Small intestine (tissue), 7 donors: Measurements from ENCODE around the gene SLAMF6. TPM values are rescaled to one million over a fixed set of nuclear protein-coding genes. Genes with fewer than 3 reads are reported as not detected.
"Not testable (repeated sequence)": the region's sequence is repeated elsewhere in the genome, so short reads cannot be mapped to it uniquely, and the experiment has no call there.

Source experiments
- DNase-seq, 2 donors: peaks; one replicate each; pipeline versions ENCODE4 v3.0.0 to v3.0.0-alpha.2; 2013
- FAIRE-seq: peaks from 2 replicates; lab custom pipeline; 2012; peaks lifted over from hg19 to GRCh38; lab: Jason Lieb, UNC
- H3K27ac ChIP-seq, 3 donors: one replicate each; pipeline ENCODE4 v1.5.1; 2013; ENCODE audit warnings: low read length in 2 of 3, mild to moderate bottlenecking in 2 of 3, control low read depth in 1 of 3, inconsistent platforms in 1 of 3, low read depth in 1 of 3, moderate library complexity in 1 of 3
- H3K27me3 ChIP-seq, 3 donors: one replicate each; pipeline ENCODE4 v1.6.1; 2013; ENCODE audit warnings: low read length in 3 of 3, inconsistent platforms in 1 of 3; ENCODE audit not compliant: control insufficient read depth in 3 of 3, insufficient read depth in 3 of 3
- H3K36me3 ChIP-seq, 3 donors: one replicate each; pipeline ENCODE4 v1.6.1; 2013; ENCODE audit warnings: low read length in 3 of 3, inconsistent platforms in 1 of 3, low read depth in 1 of 3, mild to moderate bottlenecking in 1 of 3, moderate library complexity in 1 of 3; ENCODE audit not compliant: control insufficient read depth in 3 of 3, insufficient read depth in 2 of 3
- H3K4me1 ChIP-seq, 3 donors: one replicate each; pipeline ENCODE4 v1.6.1; 2013; ENCODE audit warnings: low read length in 2 of 3, inconsistent platforms in 1 of 3, low read depth in 1 of 3, mild to moderate bottlenecking in 1 of 3, moderate library complexity in 1 of 3; ENCODE audit not compliant: control insufficient read depth in 3 of 3, insufficient read depth in 2 of 3
- H3K4me3 ChIP-seq, 3 donors: one replicate each; pipeline ENCODE4 v1.5.1; 2013; ENCODE audit warnings: low read length in 3 of 3, control low read depth in 1 of 3, inconsistent platforms in 1 of 3, low read depth in 1 of 3, mild to moderate bottlenecking in 1 of 3, moderate library complexity in 1 of 3
- H3K9me3 ChIP-seq, 2 donors: one replicate each; pipeline ENCODE4 v1.6.1; 2013; ENCODE audit warnings: low read depth in 1 of 2, low read length in 1 of 2; ENCODE audit not compliant: control insufficient read depth in 2 of 2, insufficient read depth in 1 of 2
- WGBS, 3 donors: extraction: QIAGEN DNeasy Blood & Tissue Kit; methylation state at CpG; one replicate each; pipeline ENCODE4 v1.1.7; 2013; 5-methylcytosine and 5-hydroxymethylcytosine counted together
- polyA plus RNA-seq, 4 donors: library from polyadenylated mRNA; stranded (reverse) in 3 of 4; unstranded in 1 of 4; fragments of 200-250 nt in 3 of 4; fragments of 120-200 nt in 1 of 4; gene quantifications; one replicate each; pipeline versions ENCODE4 v1.2.1 to v1.2.3, GENCODE V29; 2013
- donor health status: healthy with polysubstance abuse.
- donor health status: control.
- donor health status: control.
- donor health status: Bipolar disorder and iron deficiency.
- donor health status: healthy.

The SLAMF6 gene
- polyA plus RNA-seq, 4 donors: 0.22 to 1.6 (median 1.1) TPM

DNA sequence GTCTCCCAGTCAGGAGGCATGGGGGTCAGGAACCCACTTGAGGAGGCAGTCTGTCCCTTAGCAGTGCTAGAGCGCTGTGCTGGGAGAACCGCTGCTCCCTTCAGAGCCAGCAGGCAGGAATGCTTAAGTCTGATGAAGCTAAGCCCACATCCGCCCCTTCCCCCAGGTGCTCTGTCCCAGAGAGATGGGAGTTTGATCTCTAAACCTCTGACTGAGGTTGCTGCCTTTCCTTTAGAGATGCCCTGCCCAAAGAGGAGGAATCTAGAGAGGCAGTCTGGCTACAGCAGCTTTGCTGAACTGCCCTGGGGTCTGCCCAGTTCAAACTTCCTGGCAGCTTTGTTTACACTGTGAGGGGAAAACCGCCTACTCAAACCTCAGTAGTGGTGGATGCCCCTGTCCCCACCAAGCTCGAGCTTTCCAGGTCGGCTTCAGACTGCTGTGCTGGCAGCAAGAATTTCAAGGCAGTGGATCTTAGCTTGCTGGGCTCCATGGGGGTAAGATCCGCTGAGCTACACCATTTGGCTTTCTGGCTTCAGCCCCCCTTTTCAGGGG, 6.4 kb upstream of the SLAMF6 start:
- FAIRE-seq, H3K27me3 ChIP-seq, H3K4me3 ChIP-seq, H3K27ac ChIP-seq, DNase-seq, H3K36me3 ChIP-seq, H3K4me1 ChIP-seq: not testable (repeated sequence)
- WGBS, 3 donors: 75 to 93% (median 83%) methylated on average over 7 of the region's 7 CpGs
- peaks cover 0 to 18% of the 10 kb centered on the region in 2 donors for H3K9me3 ChIP-seq

DNA sequence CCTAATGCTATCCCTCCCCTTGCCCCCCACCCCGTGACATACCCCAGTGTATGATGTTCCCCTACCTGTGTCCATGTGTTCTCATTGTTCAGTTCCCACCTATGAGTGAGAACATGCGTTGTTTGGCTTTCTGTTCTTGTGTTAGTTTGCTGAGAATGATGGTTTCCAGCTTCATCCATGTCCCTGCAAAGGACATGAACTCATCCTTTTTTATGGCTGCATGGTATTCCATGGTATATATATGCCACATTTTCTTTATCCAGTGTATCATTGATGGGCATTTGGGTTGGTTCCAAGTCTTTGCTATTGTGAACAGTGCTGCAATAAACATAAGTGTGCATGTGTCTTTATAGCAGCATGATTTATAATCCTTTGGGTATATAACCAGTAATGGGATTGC, 734 bp upstream of the SLAMF6 start:
- not testable (repeated sequence) for H3K36me3 ChIP-seq, H3K4me1 ChIP-seq, DNase-seq, H3K9me3 ChIP-seq, FAIRE-seq, H3K27ac ChIP-seq, H3K4me3 ChIP-seq, H3K27me3 ChIP-seq
- WGBS, 3 donors: 84 to 92% (median 91%) methylated on average over 2 of the region's 2 CpGs

DNA sequence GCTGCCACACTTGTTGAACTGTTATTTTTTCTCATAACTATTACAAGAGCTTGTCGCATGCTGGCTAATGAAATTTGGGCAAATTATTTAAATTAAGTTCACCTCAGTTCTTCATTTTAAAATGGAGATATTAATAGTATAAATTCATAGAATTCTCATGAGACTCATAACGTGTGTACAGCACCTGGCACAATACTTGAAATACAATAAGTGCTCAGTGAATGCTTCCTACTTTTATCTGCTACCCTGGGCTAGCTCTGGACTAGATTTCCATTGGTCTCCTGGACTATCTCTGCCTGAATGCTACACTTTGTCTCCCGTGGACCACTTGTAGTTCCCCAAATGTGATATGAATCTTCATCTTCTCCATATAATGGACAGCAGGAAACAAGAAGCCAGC, 919 bp downstream of the SLAMF6 start:
- WGBS, 3 donors: 50 to 69% (median 56%) methylated on average over 3 of the region's 3 CpGs
- H3K27me3 ChIP-seq: no peaks in the 10 kb centered on the region
- DNase-seq (no peak), FAIRE-seq (no peak)
- no peaks in the 10 kb centered on the region for H3K4me1 ChIP-seq
- no peaks in the 10 kb centered on the region for H3K9me3 ChIP-seq
- H3K36me3 ChIP-seq: peaks cover 0 to 2% (median 0%) of the 10 kb centered on the region in 3 donors
- H3K27ac ChIP-seq: peak overlapping the region in 1 of 3 donors; percentile 90
- peak overlapping the region in 2 of 3 donors; percentile 27 to 32 for H3K4me3 ChIP-seq

DNA sequence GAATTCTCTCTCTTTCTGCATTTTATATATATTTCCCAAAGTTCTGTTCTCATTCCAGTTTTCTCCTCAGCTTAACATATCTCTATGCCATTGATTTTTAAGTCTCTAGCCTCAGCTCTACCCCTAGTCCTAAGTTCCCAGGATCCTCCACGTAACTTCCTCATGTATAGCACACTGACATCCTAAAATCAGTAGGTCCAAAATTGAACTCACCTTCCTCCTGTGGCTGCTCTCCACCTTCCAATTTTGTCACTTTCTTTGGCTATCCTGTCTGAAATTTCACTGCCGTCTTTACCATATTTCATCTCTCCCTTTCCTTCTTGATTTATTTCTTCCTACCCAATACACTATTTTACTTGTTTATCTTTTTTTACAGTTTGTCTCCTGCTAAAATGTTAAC, 1.5 kb downstream of the SLAMF6 start:
- no peak for DNase-seq
- Histone ChIP-seq H3K36me3 (peaks cover 0 to 2% (median 0%) of the 10 kb centered on the region in 3 donors), H3K4me1 (no peaks in the 10 kb centered on the region), H3K27me3 (no peaks in the 10 kb centered on the region), H3K4me3 (peak overlapping the region in 1 of 3 donors; percentile 11), H3K9me3 (no peaks in the 10 kb centered on the region), H3K27ac (peak overlapping the region in 1 of 3 donors; percentile 48)
- WGBS, 3 donors: 73 to 92% (median 81%) methylated on average over 2 of the region's 2 CpGs
- FAIRE-seq: no peak

DNA sequence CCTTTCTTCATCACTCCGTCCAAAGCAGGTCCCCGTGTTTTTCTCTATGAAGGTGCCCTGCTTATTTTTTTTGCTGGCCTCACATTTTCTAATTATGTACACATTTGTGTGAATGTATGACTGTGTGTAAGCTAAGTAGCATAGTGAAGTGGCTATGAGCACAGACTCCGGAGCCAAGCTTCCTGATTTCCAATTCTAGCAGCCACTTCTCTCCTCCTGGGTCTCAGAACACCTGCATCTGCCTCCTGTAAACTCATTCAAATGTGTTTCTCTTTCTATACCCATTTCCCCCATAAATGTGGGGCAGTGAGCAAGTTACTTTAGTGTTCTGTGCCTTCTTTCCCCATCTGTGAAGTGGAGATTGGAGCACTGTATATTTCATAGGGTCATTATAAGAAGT, 2.1 kb downstream of the SLAMF6 start:
- H3K4me1 ChIP-seq: no peaks in the 10 kb centered on the region
- H3K9me3 ChIP-seq: no peaks in the 10 kb centered on the region
- peaks cover 0 to 2% (median 0%) of the 10 kb centered on the region in 3 donors for H3K36me3 ChIP-seq
- H3K27ac ChIP-seq: peak overlapping the region in 2 of 3 donors; percentile 15 to 73
- FAIRE-seq: no peak
- H3K27me3 ChIP-seq: no peaks in the 10 kb centered on the region
- WGBS, 3 donors: 44 to 60% (median 56%) methylated on average over 3 of the region's 3 CpGs
- H3K4me3 ChIP-seq: peak overlapping the region in 1 of 3 donors; percentile 17
- no peak for DNase-seq

DNA sequence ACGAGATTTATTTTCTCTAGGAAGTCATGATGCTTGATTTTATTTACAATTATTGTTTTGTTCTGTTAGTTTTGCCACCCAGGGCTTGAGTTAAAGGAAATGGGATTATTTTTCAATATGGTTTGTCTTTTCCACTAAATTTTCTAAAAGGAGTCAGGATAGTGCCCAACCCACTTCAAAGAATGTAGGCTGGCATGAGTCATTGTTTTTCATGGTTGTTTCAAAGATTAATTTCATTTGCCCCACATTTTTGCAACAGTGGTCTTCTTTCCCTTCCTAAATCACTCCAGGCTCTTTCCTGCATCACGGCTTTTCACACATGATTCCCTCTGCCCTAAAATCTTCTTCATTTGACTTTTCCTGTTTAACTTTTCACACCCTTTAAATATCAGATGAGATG, 2.5 kb downstream of the SLAMF6 start:
- no peak for FAIRE-seq
- Histone ChIP-seq H3K4me1 (no peaks in the 10 kb centered on the region), H3K9me3 (no peaks in the 10 kb centered on the region), H3K4me3 (peak overlapping the region in 1 of 3 donors; percentile 13), H3K27ac (peak overlapping the region in 2 of 3 donors; percentile 15 to 73), H3K27me3 (no peaks in the 10 kb centered on the region), H3K36me3 (peaks cover 0 to 2% (median 0%) of the 10 kb centered on the region in 3 donors)
- WGBS, 3 donors: 34 to 47% (median 36%) methylated on average over 2 of the region's 2 CpGs
- DNase-seq: no peak

DNA sequence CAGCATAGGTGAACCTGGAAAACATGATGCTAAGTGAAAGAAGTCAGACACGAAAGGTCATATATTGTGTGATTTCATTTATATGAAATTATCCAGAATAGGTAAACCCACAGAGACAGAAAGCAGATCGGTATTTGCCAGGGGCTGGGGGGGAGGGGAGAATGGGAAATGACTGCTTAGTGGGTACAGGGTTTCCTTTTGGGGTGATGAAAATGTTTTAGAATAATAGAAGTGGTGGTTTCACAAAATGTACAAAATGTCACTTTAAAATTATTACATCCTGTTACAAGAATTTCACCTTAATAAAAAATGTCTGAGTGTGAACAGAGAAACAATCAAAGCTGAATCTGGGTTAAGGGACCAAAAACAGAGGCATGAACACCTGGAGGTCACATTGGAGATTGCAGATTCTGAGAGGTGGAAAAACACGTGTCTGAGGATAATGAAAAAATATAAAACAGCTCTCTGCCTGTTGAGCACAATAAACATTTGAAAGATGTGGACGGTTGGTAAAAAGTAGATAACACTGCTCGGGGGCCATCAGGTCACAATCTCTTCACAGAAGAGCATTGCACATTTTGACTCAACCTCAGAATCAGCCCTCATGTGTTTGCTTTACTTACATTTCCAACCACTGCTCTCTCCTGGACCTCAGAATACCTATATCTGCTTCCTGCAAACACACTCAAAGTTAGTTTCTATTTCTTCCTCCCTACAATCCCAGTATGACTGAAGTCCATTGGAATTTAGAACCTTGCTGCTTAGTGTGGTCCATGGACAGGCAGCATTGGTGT, 3.2 kb downstream of the SLAMF6 start:
- H3K4me1 ChIP-seq: no peaks in the 10 kb centered on the region
- H3K36me3 ChIP-seq: peaks cover 0 to 2% (median 0%) of the 10 kb centered on the region in 3 donors
- DNase-seq: peak; percentile 72 to 77
- no peaks in the 10 kb centered on the region for H3K9me3 ChIP-seq
- peak overlapping the region in 2 of 3 donors; percentile 73 to 79 for H3K27ac ChIP-seq
- no peak for FAIRE-seq
- H3K27me3 ChIP-seq: no peaks in the 10 kb centered on the region
- no peak overlapping the region for H3K4me3 ChIP-seq
- WGBS, 3 donors: 26 to 30% (median 30%) methylated on average over 5 of the region's 5 CpGs

DNA sequence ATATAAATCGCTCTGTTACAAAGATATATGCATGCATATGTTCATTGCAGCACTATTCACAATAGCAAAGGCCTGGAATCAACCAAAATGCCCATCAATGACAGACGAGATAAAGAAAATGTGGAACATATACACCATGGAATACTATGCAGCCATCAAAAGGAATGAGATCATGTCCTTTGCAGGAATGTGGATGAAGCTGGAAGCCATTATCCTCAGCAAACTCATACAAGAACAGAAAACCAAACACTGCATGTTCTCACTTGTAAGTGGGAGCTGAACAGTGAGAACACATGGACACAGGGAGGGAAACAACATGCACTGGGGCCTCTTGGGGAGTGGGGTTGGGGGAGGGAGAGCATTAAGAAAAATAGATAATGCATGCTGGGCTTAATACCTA, 5.5 kb downstream of the SLAMF6 start:
- H3K4me3 ChIP-seq, H3K36me3 ChIP-seq, H3K4me1 ChIP-seq, FAIRE-seq, DNase-seq, H3K9me3 ChIP-seq, H3K27ac ChIP-seq, H3K27me3 ChIP-seq: not testable (repeated sequence)
- 50 to 74% (median 52%) methylated on average over 2 of the region's 2 CpGs for WGBS, 3 donors
